Stimulated activated CD4-positive, alpha-beta T cell treated with anti-CD3 and anti-CD28 coated beads, Interleukin-4, amount 100 ng/mL, for 4 hours (primary cell): ENCODE measurements around the gene TBC1D17.

Experiments used
- DNase-seq, 2 experiments: peaks; one replicate each; pipeline ENCODE4 v3.0.0-alpha.2; 2020

Gene TBC1D17

DNA sequence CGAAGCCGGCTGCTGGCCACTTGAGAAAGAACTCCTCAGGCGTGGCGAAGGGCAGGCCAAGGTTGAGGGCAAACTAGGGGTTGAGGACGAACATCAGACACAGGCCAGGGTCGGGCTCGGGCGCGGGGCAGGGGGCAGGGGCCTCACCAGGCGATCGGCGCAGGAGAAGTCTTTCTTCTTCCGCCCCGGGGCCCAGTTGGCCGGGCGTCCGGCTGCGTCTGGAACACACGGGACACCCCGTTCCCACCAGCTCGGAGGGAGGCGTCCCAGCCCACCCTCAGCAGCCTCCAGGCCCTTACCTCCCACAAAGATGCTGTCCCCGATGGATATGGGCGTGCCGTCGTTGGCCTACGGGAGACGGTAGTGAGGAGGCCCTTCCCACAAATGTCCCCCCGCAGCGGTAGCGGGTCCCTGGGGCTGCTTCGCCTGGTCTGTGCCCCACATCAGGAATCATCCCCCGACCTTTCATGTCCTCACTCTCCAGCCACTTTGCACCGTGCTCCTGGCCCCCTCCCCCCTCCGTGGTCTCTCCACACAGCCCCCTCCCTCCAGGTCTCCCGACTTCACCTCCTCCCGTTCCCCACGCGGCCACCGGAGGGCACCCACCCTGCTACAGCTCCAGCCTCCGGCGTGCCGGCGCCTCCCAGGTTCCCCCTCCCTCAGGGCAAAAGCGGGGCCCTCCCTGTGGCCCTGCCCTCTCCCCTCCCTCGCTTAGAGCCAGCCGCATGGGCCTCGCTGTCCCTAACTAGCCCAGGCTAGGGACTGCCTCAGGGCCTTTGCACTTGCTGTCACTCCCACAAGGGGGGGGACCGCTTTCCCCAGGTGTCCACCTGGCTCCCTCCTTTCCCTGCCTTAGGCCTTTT is 14.9 kb upstream of the TBC1D17 start:
- no peak for DNase-seq

DNA sequence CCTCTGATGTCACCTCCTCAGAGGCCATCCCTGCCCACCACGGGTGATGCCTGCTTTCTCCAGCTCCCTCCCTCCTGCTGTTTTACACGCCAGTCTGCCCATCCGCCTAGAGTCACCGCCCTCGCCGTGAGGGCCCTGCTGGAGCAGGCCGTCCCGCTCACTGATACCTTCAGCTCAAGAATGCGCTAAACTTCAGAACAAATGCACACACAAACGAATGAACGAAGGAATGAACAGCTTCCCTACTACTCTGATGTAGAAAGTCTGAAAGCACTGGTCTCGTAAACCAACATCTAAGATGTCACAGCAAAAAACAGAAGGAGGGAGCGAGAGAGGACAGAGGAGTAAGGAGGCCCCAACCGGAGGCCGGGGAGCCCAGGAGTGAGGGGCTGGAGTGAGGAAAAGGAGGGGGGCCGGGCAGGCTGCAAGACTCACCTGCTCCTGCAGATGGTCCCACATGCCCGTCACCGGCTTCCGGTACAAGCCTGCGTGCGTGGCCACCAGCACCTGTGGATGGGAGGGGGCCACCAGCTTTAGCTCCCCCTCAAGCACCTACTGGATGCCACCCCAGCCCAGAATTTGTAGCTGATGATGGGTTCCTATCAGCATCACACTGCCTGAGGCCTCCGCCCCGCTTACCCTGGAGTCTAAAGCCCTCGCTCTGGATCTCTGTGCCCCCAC is 14.1 kb upstream of the TBC1D17 start:
- no peak for DNase-seq

DNA sequence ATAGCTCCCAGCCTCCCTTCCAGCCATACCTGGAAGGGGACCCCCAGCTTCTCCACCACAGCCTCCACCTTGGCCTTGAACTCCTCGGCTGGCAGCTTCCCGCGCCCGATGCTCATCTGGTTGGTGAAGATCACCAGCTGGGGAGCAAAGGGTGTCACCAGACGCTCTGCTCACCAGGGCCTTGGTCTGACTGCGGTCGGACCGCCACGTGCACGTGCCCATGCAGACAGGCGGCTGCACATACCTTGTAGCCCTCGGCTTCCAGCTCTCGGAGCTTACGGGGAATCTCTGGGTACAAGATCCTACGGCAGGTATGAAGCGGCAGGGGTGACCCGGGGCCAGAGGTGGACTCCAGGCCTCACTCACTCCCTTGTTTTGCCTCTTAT is 13.6 kb upstream of the TBC1D17 start:
- no peak for DNase-seq

DNA sequence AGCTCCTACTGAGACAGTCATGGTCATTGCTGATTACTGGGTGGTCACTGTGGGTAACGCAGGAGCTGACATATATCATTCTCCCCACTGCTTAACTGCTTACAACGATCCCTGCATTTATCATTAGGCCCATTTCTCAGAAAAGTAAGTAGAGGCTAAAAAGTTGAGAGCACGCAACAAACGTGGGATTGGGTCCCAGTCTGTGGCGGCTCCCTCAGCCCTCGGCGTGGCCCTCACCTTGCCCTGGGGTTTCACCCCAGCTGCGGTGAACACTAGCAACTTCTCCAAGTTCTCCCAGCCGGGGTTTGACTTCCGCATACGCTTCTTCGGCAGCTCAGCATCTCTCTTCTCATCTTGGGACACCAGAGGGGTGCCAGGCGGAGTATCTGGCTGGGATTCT is 12.6 kb upstream of the TBC1D17 start:
- DNase-seq = no peak

DNA sequence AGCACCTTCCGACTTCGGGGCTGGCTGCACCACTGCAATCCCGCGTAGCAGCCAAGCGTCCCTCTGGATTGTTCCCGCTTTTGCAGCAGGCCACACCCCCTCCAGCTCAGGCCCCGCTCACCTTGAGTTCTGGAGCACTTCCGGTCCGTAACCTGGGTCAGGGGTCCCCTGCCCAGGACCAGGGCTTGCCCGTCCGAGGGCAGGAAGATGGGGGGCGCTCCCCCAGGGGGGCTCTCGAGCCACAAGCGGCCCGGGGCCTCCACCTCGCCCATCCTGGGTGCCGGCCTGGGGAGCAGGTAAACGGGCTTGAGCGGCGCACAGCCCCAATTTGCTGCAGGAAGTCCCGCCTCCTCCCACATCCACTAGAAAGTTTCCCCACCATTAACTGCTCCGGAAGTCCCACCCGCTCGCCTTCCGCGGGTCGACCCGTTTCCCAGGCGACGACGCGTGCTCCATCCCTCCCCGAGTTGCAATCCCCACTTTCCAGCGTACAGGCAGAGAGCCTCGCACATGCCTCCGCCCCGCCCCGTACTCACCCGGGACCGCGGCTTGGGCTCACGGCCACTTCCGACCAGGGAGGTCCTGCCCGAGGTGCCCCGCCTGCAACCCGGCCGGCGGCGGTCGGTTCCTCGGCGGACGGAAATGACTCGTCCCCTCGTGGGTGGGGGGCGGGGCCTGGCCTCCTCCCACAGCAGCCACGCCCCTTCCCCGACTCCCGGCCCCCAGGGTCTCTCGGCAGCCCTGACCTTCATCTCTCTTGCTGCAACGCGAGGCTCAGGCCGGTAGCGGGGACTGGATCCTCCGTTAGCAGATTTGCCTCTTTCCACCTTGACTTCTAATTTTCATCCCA is 10.3 kb upstream of the TBC1D17 start, which contains the start of gene PNKP:
TSS of gene PNKP (minus strand) at position 644 of the 850 bp plus-strand sequence. CDS start at position 272, 372 bp downstream.
- peak; percentile 87 to 94 for DNase-seq

DNA sequence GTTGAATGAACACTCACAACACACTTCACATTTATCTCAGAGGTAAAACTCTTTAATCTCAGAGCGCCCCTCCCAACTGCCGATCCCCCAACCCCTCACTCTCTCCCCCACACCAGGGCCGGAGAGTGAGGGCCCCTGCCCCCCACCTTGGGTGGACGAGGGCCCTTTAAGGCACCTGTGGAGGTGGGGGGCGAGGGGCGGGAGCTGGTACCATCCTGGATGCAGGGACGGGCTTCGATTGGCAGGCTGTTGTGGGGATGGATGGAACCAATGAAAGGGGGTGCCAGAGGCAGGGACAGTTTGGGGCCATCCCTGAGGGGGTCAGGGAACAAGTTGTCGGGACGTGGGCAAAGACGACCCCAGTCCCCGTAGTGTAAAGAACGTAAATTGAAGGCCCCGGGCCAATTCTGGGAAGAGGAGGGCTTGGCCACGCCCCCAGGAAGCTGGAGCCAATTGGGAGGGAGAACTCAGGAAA is 8.5 kb upstream of the TBC1D17 start:
- peak in 1 of 2 experiments; percentile 72 for DNase-seq

DNA sequence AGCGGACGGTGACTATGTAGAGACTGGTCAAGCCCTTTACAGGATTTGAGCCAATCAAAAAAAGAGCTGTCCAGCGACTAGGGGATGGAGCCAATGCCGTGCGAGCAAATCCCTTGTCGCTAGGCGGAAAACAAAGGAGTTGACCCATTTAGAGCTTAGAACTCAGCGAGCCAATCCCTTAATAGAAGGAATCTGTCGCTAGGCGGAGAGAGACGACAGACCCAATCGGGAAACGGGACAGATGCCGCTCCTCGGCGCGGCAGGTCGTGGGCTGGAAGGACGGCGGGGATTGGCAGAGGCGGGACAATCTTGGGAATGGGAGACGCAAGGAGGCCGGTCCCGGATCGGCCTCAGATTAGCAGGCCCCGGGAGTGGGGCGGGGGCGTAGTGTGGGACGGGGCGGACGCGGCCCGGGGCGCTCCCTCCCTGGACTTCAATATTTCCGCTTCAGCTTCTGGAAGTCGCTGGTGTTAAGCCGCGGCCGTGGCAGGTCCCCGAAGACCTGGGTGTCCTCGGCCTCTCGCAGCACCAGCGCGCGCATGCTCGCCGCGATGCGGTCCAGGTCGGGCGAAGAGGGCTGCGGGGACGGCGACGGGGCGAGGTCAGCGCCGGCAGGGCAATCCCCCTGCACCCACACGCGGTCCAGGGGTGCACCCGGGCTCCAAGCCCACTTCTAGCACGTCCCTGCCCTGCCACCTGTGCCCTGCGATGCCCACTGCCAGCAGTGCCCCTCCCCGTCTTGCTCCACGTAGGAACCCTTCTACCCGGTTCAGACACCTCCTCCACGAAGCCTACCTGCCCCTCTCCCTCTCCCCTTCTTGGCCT is 7.8 kb upstream of the TBC1D17 start:
- peak; percentile 81 to 85 for DNase-seq

DNA sequence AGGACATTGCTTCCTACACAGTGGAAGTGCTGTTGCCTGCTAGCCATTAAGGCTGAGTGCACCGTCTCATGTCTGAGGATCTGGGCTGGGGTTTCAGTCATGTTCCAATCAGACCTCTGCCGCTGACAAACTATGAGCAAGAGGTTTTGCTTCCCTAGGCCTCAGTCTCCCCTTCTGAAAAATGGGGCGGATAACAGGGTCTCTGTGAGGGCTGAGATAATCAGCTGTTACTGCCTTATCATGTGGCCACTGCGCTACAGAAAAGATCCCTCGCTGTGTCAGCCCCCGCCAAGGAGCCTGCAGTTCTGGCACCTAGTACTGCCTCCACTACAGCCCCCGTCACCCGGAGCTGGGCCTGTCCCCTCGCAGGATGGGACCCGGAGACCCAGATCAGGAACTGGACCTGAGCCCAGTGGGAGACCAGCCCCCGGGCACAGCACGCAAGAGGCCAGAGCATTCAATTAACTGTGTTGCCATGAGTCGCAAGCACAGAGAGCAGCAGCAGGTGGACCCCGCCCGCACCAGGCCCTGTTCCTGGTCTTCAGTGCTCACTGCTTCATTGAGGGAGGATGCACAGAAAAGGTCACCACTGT is 7.1 kb upstream of the TBC1D17 start:
- no peak for DNase-seq

DNA sequence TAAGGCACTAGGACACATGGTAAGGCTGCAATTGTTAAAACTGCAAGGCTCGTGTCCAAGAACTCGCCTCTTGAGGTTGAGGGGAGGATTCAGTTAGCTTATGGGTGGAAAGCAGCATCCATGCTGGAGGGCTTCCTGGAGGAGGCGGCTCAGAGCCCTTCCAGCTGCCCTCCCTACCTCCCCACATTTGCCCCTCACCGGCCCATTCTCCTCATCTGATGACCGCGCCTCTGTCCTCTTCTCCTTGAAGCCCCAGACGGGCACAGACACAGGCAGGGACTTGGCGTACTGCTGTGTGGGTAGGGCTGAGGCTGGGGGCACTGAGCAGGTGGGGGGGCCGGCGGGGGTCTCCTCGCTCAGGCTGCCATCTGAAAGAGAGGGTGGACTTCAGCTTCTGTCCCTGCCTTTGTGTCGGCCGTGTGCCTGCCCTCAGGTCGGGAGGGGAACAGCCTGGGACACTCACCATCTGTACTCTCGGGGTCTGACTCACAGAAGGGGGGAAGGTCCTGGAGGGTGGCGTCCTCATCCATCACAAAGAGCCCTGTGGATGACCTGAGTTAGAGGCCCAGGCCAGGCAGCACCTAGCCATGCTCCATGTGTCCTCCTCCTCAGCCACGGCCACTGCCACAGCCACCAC is 6.0 kb upstream of the TBC1D17 start:
- DNase-seq = no peak

DNA sequence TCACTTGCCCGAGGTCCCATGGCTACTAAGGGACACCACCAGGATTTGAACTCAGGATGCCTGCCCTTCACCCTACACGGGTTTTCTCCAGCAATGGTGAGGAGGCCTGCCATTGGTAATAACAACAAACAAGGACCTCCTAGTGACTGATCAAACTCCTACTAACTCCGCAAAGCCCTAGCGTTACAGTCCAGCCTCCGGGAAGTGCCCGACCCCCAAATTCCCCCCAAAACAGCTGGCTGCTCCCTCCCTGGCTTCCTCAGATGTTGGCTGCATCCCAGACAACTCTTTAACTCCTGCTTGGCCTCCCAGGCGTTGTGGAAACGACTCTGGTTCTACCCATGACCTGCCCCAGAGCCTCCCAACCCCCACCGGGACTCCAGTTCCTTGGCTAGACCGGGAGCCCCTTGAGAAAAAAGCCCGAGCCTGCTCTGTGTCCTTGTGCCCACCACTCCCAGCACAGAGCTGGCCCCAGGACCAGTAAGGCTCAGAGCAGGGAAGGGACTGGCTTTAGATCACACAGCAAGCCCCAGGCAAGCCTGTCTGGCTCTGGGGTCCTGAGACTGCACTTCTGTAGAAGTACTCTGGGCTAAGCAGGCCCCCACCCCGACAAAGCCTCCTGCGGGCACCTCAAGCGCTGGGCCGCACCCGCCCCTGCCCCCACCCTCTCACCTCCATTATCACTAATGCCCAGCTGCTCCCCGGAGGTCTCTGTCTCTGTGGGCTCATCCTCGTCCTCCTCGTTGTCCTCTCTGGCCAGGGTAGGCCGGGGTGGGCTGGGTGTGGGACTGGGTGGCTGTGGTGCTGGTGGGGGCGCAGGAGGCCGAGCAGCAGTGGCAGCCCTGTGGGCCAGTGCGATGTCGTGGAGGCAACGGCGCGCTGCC is 5.0 kb upstream of the TBC1D17 start:
- DNase-seq = no peak

DNA sequence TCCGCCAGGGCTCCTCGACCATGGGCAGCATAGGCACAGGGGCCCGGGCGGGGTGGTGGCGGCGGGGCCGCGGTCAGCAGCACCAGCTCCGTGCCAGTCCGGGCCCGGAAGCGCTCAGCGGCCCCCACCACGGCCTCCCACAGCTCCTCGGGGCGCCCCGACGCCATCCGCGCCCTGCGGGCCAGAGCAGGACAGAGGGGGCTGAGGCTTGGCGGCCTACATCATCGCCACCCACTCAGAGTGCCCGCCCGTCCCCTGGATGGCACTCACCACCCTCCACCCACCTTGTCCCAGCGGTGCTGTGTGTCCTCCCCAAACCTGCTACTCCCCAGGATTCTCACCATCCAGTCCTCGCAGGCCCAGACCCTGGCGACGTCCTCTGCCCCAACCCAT is 4.4 kb upstream of the TBC1D17 start:
- no peak for DNase-seq

DNA sequence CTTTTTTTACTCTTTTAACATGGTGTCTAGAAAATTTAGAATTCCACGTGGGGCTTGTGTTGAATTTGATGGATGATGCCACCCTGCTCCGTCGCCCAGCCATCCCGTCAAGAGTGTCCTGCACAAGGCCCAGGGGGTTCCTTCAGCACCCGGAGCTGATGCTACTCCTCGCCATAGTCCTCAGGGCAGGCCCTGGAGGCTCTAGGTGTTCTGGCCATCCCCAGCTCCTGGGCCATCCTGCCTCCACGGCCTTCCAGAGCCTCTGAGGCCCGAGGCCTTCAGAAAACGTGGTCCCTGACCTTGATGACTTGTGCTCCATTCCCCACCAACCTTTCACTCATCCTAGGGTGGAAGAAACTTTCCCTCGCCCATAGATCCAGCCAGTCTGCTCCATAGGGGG is 3.7 kb upstream of the TBC1D17 start:
- DNase-seq = no peak

DNA sequence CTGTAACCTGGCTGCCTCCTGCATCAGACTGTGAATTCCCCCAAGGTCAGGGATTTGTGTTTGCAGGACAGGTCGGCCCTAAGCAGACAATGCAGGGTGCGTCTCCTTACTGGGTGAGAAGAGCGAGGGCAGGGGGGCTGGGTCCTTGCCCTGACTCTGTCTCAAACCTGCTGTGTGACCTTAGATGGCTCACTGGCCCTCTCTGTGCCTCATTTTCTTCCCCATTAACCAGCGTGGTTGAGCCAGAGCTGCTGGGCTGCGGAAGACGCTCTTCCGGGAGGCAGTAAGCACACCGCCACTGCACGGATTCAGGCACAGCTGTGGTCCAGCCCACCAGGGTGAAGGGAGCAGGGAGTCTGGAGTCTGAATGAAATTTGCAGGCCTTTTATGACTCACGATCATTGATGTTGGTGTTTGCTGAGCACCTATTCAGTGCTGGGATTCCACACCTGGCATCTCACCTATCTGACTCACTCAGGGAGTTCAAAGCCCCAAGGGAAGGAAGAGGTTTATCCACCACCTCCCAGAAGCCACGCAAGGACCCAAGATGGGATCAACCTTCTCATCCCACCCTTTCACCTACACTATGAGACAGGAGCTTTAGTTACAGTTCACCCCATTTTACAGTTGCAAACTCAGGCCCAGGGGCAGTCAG is 2.9 kb upstream of the TBC1D17 start:
- DNase-seq = no peak

DNA sequence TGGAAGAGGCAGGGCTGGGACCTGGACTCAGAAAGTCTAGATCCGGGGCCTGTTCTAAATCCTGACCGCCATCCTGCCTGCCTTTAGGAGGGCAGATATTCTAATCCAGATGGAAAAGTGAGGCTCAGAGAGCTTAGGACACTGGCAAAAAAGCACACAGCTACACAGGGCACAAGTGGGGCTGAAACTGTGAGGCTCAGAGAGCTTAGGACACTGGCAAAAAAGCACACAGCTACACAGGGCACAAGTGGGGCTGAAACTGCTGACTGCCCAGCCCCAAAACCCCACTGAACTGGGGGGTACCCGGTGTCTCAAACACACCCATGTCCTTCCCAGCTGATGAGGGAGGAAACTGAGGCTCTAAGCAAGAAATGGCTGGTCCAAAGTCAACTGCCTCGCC is 2.3 kb upstream of the TBC1D17 start:
- no peak for DNase-seq

DNA sequence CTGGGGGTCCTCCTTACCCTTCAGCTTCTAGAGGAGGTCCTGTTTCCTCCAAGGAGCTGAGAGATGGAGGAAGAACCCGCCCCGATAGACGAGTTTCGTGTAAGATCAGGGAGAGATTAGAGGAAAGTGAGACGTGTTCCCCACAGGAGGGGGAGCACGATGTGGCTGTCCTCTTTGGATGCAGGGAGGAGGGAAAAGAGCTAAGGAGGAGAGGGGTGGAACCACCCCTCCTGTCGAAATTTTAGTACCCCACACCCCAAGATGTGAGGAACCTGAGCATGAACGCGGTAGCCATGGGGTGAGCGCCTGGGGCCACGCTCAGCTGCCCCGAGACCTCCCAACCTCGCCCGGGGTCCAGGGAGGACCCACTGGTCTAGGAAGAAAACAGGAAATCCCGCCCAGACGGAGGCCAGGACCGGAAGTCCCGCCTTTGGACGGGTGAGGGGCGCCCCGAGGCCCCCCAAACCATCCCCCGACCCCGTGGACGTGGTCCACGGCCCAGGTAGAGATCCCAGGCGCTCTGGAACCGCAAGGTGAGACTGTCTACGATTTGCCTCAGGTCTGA is 1.6 kb upstream of the TBC1D17 start:
- peak; percentile 50 to 57 for DNase-seq

DNA sequence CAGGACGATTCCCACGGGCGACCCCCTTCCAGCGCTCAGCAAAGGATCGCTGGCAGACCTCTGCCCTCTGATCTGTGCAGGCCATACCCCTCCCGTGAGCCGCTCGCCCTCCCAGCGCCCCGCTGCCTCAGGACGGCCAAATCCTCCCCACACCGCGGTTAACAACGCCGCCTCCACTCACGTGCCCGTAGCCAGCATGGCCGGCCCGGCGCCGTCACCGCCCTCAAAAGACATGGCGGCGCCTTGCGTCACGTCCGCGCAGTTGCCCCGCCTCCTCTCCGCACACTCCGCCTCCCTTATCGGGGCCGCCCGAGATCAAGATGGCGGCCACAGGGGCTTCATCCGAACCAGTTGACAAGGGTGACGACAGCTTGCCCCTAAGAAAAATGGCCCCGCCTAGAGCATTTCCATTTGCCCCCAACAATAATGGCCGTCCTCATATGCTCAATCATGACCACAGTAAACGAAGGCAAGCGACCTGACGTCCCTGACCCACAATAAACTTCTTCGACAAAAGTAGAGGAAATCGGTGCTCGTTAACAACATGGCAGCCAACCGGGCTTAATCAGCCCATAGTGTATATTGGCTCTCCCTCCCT is 981 bp upstream of the TBC1D17 start:
- DNase-seq = peak; percentile 95 to 98

DNA sequence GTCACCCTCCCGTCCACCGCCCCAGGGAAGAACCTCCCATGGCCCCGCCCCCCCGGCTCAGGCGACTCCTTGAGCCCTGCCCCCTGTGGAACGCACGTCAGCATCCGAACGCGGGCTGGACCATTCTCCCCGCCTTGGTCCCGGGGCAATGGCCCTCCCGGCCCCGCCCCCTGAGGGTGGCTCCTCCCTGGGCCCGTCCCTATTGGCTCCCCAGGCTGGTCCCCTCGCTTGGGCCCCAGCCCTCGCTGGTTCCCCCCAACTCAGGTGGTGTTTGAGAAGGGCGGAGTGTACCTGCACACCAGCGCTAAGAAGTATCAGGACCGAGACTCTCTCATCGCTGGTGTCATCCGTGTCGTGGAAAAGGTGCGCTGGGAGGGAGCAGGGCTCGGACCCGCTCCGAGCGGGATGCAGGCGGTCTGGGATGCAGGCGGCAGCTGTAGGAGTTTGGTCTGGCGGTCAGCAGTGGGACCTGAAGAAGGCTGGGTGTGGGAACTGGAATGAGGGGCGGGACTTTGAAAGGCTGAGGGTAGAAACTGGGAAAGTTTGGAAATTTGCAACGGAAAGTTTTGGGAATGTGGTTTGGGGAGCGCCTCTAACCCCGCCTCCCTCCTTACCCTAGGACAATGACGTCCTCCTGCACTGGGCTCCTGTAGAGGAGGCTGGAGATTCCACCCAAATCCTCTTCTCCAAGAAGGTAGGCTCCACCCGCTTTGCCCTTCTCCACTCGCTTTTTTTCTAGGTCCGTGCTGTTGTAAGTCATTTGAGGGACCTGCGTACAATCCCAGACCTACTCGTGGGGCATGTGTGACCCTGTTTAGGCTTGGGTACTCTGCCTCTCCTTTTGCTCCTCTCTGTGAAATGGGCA is 609 bp downstream of the TBC1D17 start:
- peak; percentile 96 to 99 for DNase-seq

DNA sequence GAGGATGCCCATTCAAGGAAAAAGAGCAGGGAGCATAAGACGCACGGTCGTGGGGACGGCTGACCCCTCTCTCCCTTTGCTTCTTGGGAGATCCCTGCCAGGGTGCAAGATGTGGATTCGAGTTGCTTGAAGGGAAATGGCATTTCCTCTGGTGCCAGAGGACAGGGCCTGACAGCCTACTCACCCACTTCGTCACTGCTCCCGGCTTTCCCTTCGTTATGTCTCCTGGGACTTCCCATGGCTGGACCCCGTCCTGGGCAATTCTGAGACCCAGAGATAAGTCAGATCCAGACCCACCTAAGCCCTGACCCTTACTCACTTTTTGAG is 1.2 kb downstream of the TBC1D17 start:
- no peak for DNase-seq
